ENCODE results near the gene FAM216B. TPM values are rescaled to one million over a fixed set of nuclear protein-coding genes. Genes with fewer than 3 reads are reported as not detected.

The FAM216B gene
- not detected for total RNA-seq

DNA sequence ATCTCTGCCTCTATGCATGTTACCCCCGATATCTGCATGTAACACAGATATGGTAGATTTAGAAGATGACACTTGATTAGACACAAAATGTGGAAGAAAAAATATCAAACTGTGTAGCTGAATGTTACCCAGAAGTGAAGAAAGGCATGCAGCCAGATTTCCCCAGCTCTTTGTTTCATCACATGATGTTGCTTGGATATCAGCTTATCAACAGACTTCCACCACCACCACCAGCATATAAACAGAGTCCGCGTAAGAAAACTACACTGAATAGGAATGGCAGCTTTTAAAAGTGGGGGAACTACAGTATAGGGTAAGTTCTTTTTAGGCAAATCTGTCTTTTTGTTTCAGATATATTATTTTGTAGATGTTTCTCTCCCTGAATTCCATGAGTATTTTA, at the start of gene FAM216B:
Gene FAM216B, plus strand, starts transcription at position 233 of the 400 bp plus-strand sequence. CDS start 2,484 bp downstream, outside the sequence.
- CTCF ChIA-PET: no interaction called here
- no peaks in the 10 kb centered on the region for H3K36me3 Mint-ChIP-seq (ENCODE audit: low read depth)
- H3K4me3 Mint-ChIP-seq: no peak within 1 kb of the TSS
- peaks cover 19% of the 10 kb centered on the region for H3K27me3 Mint-ChIP-seq
- H3K9me3 Mint-ChIP-seq: no peaks in the 10 kb centered on the region
- no peak for DNase-seq
- no peak within 1 kb of the TSS for H3K27ac Mint-ChIP-seq
- no peaks in the 10 kb centered on the region for H3K4me1 Mint-ChIP-seq
- POLR2A ChIA-PET: no interaction called here

DNA sequence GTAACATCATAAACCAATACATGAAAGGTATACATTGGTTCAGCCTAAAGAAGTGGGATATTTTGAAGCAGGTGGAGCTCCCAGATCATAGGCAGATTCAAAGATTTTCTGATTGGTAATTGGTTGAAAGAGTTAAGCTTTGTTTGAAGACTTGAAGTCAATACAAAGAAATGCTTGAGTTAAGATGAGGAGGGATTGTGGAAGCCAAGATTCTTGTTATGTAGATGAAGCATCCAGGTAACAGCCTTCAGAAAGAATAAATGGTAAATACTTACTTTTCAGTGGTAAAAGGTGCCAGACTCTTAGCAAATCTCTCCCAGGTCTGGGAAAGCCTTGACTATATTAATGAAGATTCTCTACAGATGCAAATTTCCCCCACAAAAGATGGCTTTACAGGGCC, 49.3 kb upstream of the FAM216B start:
- DNase-seq: no peak
- Mint-ChIP-seq H3K27me3 (peaks cover 3% of the 10 kb centered on the region), H3K36me3 (ENCODE audit: low read depth) (no peaks in the 10 kb centered on the region), H3K27ac (no peak overlapping the region), H3K4me1 (no peaks in the 10 kb centered on the region), H3K4me3 (no peak overlapping the region), H3K9me3 (no peaks in the 10 kb centered on the region)
- CTCF ChIA-PET: no interaction called here
- POLR2A ChIA-PET: no interaction called here

DNA sequence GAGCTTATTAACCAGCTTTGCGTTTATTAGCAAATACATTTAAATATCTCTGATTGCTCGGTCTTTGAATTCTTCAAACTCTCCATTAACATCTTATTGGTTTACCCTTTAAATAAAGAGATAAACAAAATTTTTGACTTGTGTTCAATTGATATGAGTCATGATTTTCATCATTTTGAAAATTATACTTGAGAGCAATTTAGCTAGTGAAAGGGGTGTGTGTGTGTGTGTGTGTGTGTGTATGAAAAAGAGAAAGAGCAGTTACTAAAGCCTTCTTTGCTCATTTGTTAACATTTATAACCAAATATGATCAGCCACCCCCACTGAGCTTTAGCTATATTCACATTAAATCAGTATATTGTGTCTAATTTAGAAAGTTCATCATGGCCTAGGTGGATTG, 48.3 kb upstream of the FAM216B start:
- POLR2A ChIA-PET: no interaction called here
- peaks cover 4% of the 10 kb centered on the region for H3K27me3 Mint-ChIP-seq
- no peak for DNase-seq
- no peak overlapping the region for H3K4me3 Mint-ChIP-seq
- H3K4me1 Mint-ChIP-seq: no peaks in the 10 kb centered on the region
- no peaks in the 10 kb centered on the region for H3K36me3 Mint-ChIP-seq (ENCODE audit: low read depth)
- H3K9me3 Mint-ChIP-seq: no peaks in the 10 kb centered on the region
- CTCF ChIA-PET: interaction anchor here (0.8 kb wide), 1 partner anchor 17 kb away, joined by 3 read pairs; no protein-coding TSS in a partner anchor
- H3K27ac Mint-ChIP-seq: no peak overlapping the region

DNA sequence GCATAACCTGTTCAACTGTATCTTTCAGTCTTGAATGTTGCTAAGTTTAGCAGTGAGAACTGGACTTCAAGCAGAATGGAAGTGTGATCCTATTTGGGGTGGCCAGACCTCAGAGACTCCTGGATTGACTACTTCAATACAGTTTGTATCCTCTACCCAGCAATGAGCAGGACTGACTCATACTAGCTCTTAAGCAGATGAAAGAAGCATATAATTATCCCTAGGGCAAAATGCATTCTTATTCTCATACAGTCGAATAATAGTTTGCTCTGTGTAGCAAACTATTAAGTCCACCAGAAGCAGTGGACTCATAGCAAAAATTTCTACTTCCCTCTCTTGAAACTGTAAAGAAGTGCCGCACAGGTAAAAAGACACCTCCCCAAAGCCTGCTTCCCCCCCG, 46.4 kb upstream of the FAM216B start:
- Mint-ChIP-seq H3K4me3 (no peak overlapping the region), H3K9me3 (no peaks in the 10 kb centered on the region), H3K27ac (no peak overlapping the region), H3K36me3 (ENCODE audit: low read depth) (no peaks in the 10 kb centered on the region), H3K27me3 (peaks cover 4% of the 10 kb centered on the region), H3K4me1 (no peaks in the 10 kb centered on the region)
- ChIA-PET POLR2A (no interaction called here), CTCF (no interaction called here)
- DNase-seq: no peak

DNA sequence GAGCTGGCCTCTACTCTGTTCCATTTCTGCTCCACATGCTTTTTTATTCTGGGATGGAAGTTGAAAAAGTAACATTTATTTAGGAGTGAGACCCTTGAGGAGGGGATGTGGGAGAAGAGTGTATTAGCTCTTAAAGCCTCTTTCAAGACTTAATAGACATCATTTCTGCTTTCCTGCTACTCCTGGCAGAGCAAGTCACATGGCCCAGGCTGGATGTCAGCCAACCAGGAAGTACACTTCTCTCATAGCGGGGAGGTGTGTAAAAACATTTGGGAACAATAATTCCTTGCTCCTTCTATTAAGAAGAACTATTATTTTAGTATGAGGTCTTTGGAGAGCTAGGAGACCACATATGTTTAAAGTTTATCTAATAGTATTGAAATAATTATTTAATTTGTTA, 40.6 kb upstream of the FAM216B start:
- ChIA-PET POLR2A (no interaction called here), CTCF (interaction anchor here (0.7 kb wide), 1 partner anchor 68 kb away, joined by 3 read pairs; no protein-coding TSS in a partner anchor)
- no peak for DNase-seq
- Mint-ChIP-seq H3K27me3 (peaks cover 4% of the 10 kb centered on the region), H3K4me3 (no peak overlapping the region), H3K9me3 (no peaks in the 10 kb centered on the region), H3K27ac (no peak overlapping the region), H3K4me1 (no peaks in the 10 kb centered on the region), H3K36me3 (ENCODE audit: low read depth) (no peaks in the 10 kb centered on the region)

DNA sequence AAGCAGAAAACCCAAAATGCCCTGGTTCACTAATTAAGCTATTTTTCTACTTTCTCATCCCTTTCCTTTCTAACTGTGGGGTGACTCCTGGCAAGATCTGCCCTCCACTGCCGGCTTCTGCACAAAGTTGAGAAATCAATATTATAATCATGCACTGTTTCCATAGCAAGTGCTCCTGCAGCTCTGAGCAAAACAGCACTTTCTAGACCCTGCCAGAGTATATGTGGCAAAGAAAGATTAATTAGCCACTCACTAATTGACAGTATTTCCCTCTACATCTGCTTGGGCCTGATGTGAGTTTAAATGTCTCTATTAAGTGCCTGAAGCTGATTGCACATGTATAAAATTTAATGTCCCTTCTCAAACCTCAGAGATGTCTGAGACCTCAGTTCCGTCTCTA, 39.5 kb upstream of the FAM216B start:
- no peak for DNase-seq
- H3K4me3 Mint-ChIP-seq: no peak overlapping the region
- no peak overlapping the region for H3K27ac Mint-ChIP-seq
- no peaks in the 10 kb centered on the region for H3K9me3 Mint-ChIP-seq
- H3K36me3 Mint-ChIP-seq (ENCODE audit: low read depth): no peaks in the 10 kb centered on the region
- no peaks in the 10 kb centered on the region for H3K4me1 Mint-ChIP-seq
- ChIA-PET POLR2A (no interaction called here), CTCF (interaction anchor here (1.2 kb wide), 1 partner anchor 13 kb away, joined by 3 read pairs; no protein-coding TSS in a partner anchor)
- peaks cover 4% of the 10 kb centered on the region for H3K27me3 Mint-ChIP-seq

DNA sequence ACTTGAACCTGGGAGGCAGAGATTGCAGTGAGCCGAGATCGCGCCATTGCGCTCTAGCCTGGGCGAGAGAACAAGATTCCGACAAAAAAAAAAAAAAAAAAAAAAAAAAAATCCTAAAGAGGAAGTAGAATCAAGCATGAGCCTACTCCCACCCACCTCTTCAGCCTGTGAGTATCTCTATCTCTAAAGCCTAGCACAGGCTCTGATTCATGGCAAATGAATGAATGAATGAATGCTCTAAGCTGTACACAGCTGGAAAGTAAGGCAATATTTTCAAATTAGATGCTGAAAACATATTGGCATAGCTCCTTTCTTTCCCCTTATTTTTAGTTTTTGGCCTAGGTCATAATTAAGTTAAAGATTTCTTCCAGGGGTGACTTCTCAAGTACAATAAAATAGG, 35.7 kb upstream of the FAM216B start:
- Mint-ChIP-seq H3K27ac (no peak overlapping the region), H3K4me1 (no peaks in the 10 kb centered on the region), H3K27me3 (peaks cover 13% of the 10 kb centered on the region), H3K36me3 (ENCODE audit: low read depth) (no peaks in the 10 kb centered on the region), H3K9me3 (no peaks in the 10 kb centered on the region), H3K4me3 (no peak overlapping the region)
- POLR2A ChIA-PET: no interaction called here
- no peak for DNase-seq
- CTCF ChIA-PET: no interaction called here

DNA sequence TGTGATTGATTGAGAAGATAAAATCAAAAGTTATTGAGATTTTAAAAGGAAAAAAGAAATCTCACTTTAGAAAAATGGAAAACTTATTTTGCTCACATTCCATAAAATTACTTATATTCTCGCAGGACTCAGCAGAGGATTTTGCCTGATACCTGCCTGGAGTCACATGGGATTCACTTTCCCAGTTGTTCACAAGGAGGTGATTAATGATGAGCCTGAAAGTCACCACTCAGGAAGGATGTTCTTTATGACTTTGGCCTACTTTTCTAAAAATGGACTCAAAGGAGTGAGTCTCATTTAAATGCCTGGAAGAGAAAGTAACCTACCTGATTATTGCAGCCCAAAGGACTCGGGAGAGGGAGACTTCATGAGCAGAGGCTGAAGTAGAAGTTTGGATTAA, 34.5 kb upstream of the FAM216B start:
- Mint-ChIP-seq H3K4me1 (no peaks in the 10 kb centered on the region), H3K36me3 (ENCODE audit: low read depth) (no peaks in the 10 kb centered on the region), H3K9me3 (no peaks in the 10 kb centered on the region), H3K4me3 (no peak overlapping the region), H3K27me3 (peaks cover 13% of the 10 kb centered on the region), H3K27ac (no peak overlapping the region)
- CTCF ChIA-PET: no interaction called here
- POLR2A ChIA-PET: no interaction called here
- DNase-seq: no peak

DNA sequence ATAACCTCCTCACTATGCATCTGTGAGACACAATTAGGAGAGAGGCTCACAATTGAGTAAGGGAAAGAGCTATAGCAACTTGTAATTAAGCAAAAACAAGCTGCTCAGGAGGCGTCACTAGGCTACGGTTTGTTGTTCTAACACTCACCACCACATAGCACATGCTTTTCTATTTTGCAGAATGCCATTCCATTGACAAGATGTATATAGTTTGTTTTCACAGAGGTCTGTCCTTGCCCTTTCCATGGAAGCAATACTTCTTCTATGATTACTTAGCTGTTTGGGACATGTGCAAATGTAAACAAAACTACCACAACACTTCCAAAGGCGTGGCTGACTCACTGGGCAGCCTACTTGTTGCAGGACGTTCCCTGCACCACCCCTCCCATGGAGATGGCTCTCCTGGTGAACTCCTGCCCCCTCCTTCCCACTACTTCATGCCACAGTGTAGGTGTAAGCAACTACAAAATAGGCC, 33.9 kb upstream of the FAM216B start:
- ChIA-PET CTCF (interaction anchor here (0.5 kb wide), 1 partner anchor 57 kb away, joined by 3 read pairs; no protein-coding TSS in a partner anchor), POLR2A (no interaction called here)
- no peak overlapping the region for H3K27ac Mint-ChIP-seq

DNA sequence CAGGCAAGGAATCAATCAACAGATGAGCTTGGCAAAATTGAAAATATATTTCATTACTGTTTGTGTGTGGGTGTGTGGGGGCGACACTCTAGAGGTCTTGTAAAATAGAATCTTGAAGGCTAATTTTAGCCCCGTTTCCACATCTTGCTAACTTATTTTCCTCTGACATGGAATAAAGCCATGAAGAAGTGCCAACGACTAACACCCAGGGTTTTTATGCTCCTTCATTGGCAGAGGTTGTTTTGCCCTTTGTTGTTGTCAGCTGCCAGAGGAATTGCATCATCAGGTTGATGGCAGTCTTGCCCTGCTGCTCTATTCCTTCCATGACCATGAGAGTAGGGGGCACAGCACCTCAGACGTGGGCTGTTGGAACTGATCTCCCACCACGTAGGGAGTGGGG, 30.6 kb upstream of the FAM216B start:
- ChIA-PET CTCF (interaction anchor here (0.9 kb wide), 1 partner anchor 12 kb away, joined by 3 read pairs; no protein-coding TSS in a partner anchor), POLR2A (interaction anchor here (0.6 kb wide), 1 partner anchor 278 kb away, joined by 3 read pairs; no protein-coding TSS in a partner anchor)
- no peaks in the 10 kb centered on the region for H3K36me3 Mint-ChIP-seq (ENCODE audit: low read depth)
- peaks cover 13% of the 10 kb centered on the region for H3K27me3 Mint-ChIP-seq
- DNase-seq: no peak
- no peak overlapping the region for H3K4me3 Mint-ChIP-seq
- H3K9me3 Mint-ChIP-seq: no peaks in the 10 kb centered on the region
- no peaks in the 10 kb centered on the region for H3K4me1 Mint-ChIP-seq
- H3K27ac Mint-ChIP-seq: no peak overlapping the region

More for the DNA sequence above, 33.9 kb upstream of the FAM216B start:
- Mint-ChIP-seq H3K36me3 (ENCODE audit: low read depth) (no peaks in the 10 kb centered on the region), H3K27me3 (peaks cover 13% of the 10 kb centered on the region), H3K9me3 (no peaks in the 10 kb centered on the region), H3K4me1 (no peaks in the 10 kb centered on the region), H3K4me3 (no peak overlapping the region)
- DNase-seq: no peak

DNA sequence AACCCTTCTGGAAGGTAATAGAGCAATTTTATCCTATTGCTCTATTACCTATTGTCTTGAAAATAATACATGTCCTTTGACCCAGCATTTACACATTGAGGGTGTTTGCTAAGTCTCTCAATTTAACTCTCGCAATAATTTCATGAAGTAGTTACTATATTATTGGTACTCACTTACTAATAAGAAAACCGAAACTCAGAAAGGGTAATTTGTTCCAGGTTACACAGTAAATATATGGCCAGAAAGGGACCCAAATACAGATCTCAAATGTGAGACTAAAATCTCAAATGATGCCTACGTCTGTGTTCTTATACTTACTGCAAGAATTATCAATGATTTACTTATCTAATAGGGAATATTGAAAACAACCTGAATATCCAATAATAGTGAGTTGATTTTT, 29.7 kb upstream of the FAM216B start:
- no peaks in the 10 kb centered on the region for H3K4me1 Mint-ChIP-seq
- POLR2A ChIA-PET: no interaction called here
- H3K27me3 Mint-ChIP-seq: peaks cover 13% of the 10 kb centered on the region
- H3K9me3 Mint-ChIP-seq: no peaks in the 10 kb centered on the region
- no peak overlapping the region for H3K27ac Mint-ChIP-seq
- H3K36me3 Mint-ChIP-seq (ENCODE audit: low read depth): no peaks in the 10 kb centered on the region
- CTCF ChIA-PET: no interaction called here
- no peak overlapping the region for H3K4me3 Mint-ChIP-seq
- DNase-seq: no peak

DNA sequence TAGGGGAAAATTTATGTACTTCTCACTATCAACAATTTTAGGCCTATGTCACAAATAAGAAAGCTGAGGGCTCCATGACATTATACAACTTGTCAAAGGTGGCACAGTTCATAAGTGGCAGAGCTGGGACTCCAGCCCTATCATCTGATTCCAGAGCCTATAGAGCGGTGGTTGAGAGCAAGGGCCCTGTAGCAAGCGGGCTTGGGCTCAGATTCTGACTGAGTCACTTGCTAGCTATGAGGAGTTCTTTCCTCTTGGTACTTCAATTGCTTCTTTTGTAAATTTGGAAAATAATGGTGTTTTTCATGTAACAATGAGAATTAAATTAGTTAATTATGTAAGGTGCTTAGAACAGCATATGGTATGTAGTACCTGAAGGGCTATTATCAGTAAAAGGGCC, 28.7 kb upstream of the FAM216B start:
- DNase-seq: no peak
- ChIA-PET CTCF (no interaction called here), POLR2A (no interaction called here)
- Mint-ChIP-seq H3K27me3 (peaks cover 12% of the 10 kb centered on the region), H3K4me1 (no peaks in the 10 kb centered on the region), H3K4me3 (no peak overlapping the region), H3K36me3 (ENCODE audit: low read depth) (no peaks in the 10 kb centered on the region), H3K27ac (no peak overlapping the region), H3K9me3 (no peaks in the 10 kb centered on the region)

DNA sequence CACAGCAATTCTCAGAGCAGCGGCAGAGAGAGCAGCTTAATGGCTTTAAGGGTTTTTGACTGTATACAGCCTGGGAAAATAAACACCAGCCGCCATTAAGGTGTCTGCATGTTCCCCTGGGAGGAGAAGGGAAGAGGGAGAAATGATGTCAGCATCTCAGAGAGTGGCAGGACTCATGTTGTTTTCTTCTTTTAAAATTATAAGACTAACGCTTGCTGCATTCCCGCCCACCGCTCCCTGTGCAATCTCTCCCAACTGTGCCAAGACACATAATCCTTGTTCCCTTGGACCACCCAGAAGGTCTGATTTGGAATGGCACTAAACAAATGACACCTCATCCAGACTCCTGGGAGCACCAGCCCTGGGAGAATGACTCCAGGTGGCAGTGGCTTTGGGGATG, 27.7 kb upstream of the FAM216B start:
- no peak for DNase-seq
- no peak overlapping the region for H3K27ac Mint-ChIP-seq
- no peaks in the 10 kb centered on the region for H3K9me3 Mint-ChIP-seq
- no peaks in the 10 kb centered on the region for H3K36me3 Mint-ChIP-seq (ENCODE audit: low read depth)
- POLR2A ChIA-PET: no interaction called here
- no peak overlapping the region for H3K4me3 Mint-ChIP-seq
- H3K27me3 Mint-ChIP-seq: peaks cover 7% of the 10 kb centered on the region
- CTCF ChIA-PET: no interaction called here
- no peaks in the 10 kb centered on the region for H3K4me1 Mint-ChIP-seq

DNA sequence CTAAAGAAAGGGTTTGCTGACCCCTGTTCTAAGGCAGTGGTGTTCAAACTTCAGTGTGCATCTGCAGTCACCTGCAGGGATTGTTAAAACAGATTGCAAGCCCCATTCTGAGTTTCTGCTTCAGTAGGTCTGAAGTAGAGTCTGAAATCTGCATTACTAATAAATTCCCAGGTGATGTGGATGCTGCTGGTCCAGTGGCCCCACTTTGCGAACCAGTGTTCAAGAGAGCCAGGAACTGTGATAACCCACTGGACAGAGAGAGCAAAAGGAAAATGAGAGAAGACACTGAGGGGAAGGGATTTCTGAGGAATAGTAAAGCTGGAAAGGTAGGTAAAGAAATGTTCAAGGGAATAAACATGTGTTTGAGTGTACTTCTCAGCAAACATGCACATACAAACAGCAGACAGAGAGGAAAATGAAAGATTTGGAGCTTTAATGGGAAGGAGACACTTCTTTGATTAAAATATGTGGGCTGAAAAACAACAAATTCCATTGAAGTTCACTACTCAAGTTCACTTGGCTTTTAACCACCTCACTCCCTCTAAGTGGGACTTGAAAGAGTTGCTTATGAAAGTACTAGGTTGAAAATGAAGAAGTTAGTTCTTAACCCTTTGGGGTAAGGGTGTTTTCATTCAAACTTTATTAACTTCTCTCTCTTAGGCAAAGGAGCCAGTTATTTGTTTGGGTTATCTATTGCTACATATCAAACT, 26.4 kb upstream of the FAM216B start:
- Mint-ChIP-seq H3K27ac (no peak overlapping the region), H3K4me1 (no peaks in the 10 kb centered on the region), H3K4me3 (no peak overlapping the region), H3K36me3 (ENCODE audit: low read depth) (no peaks in the 10 kb centered on the region), H3K27me3 (peaks cover 3% of the 10 kb centered on the region), H3K9me3 (no peaks in the 10 kb centered on the region)
- ChIA-PET POLR2A (interaction anchor here (0.6 kb wide), 1 partner anchor 901 kb away, joined by 3 read pairs; no protein-coding TSS in a partner anchor), CTCF (interaction anchor here (0.6 to 1.2 kb wide), 3 partner anchors 13 to 128 kb away, joined by 3 read pairs; no protein-coding TSS in a partner anchor)
- DNase-seq: no peak
